ENCODE results near the gene FETUB.

Gene FETUB

GRCh38 chr3:186653984-186654383, 13.8 kb downstream of the FETUB start:
- no peak overlapping the region for H3K4me3 ChIP-seq (replicated peaks in 1 of 2; ENCODE audit: low read depth in 2 of 2, low read length in 2 of 2)
- TF ChIP-seq CTCF (IDR thresholded peaks at IDR 0.05; ENCODE audit: low read depth, low read length) = no peak
- DNase-seq (ENCODE audit: low read depth in 2 of 2) = no peak

- no peak for DNase-seq (ENCODE audit: low read depth in 2 of 2)
- TF ChIP-seq CTCF (IDR thresholded peaks at IDR 0.05; ENCODE audit: low read depth, low read length) = no peak
- no peak overlapping the region for H3K4me3 ChIP-seq (replicated peaks in 1 of 2; ENCODE audit: low read depth in 2 of 2, low read length in 2 of 2)
These were observed 23.3 kb downstream of the FETUB start for GRCh38 chr3:186663361-186664118.

GRCh38 chr3:186664119-186664495, 23.9 kb downstream of the FETUB start:
- DNase-seq (ENCODE audit: low read depth in 2 of 2) = no peak
- H3K4me3 ChIP-seq (replicated peaks in 1 of 2; ENCODE audit: low read depth in 2 of 2, low read length in 2 of 2) = no peak overlapping the region
- TF ChIP-seq CTCF (IDR thresholded peaks at IDR 0.05; ENCODE audit: low read depth, low read length) = no peak

GRCh38 chr3:186664506-186664905, 24.3 kb downstream of the FETUB start:
- H3K4me3 ChIP-seq (replicated peaks in 1 of 2; ENCODE audit: low read depth in 2 of 2, low read length in 2 of 2) = no peak overlapping the region
- no peak for DNase-seq (ENCODE audit: low read depth in 2 of 2)
- TF ChIP-seq CTCF (IDR thresholded peaks at IDR 0.05; ENCODE audit: low read depth, low read length) = no peak

GRCh38 chr3:186665625-186666188, 25.5 kb downstream of the FETUB start, which contains the start of gene HRG:
Gene HRG, plus strand, starts transcription at chr3:186666014. Its CDS starts 18 bp downstream, at chr3:186666032.
- DNase-seq (ENCODE audit: low read depth in 2 of 2) = no peak

GRCh38 chr3:186668426-186668825, 28.2 kb downstream of the FETUB start:
- TF ChIP-seq CTCF (IDR thresholded peaks at IDR 0.05; ENCODE audit: low read depth, low read length) = no peak
- no peak for DNase-seq (ENCODE audit: low read depth in 2 of 2)
- H3K4me3 ChIP-seq (replicated peaks in 1 of 2; ENCODE audit: low read depth in 2 of 2, low read length in 2 of 2) = no peak overlapping the region

More at GRCh38 chr3:186665625-186666188, 25.5 kb downstream of the FETUB start, which contains the start of gene HRG:
- H3K4me3 ChIP-seq (replicated peaks in 1 of 2; ENCODE audit: low read depth in 2 of 2, low read length in 2 of 2) = no peak within 1 kb of the TSS
- TF ChIP-seq CTCF (IDR thresholded peaks at IDR 0.05; ENCODE audit: low read depth, low read length) = no peak

Measured in cardiac fibroblast (primary cell).